T-cell (primary cell): Measurements from ENCODE around the gene HOMER2. TPM values are rescaled to one million over a fixed set of nuclear protein-coding genes. Genes with fewer than 3 reads are reported as not detected.

Experiments
- ATAC-seq, 4 experiments: fragments of 200-7000 bp in 3 of 4; fragments of 150-1000 bp in 1 of 4; cut with Tn5 transposase; replicated peaks in 1 of 4; 1 replicate in 3 of 4; 2 replicates in 1 of 4; pipeline ENCODE4 v1.10.0; 2021; ENCODE audit warnings: moderate library complexity in 3 of 4, mild to moderate bottlenecking in 2 of 4, moderate number of reproducible peaks in 1 of 4
- CTCF ChIA-PET, 2 donors: fragments of 300-600 bp; sonication (Branson Sonifier 250); formaldehyde crosslinking; loops; one replicate each; lab custom pipeline; 2022; ENCODE audit warnings: antibody characterized with exemption in 2 of 2; lab: Charles Lee
- POLR2A ChIA-PET, 2 donors: fragments of 300-600 bp; sonication (Branson Sonifier 250); formaldehyde crosslinking; loops; one replicate each; lab custom pipeline; 2022; ENCODE audit warnings: antibody characterized with exemption in 2 of 2; lab: Charles Lee
- DNase-seq, 35 experiments: peaks; one replicate each; pipeline versions ENCODE4 v3.0.0 to v3.0.0-alpha.2; 2013 to 2023
- H3K27ac ChIP-seq: one replicate; pipeline ENCODE4 v1.5.1; 2013; ENCODE audit warnings: low read length
- H3K27me3 ChIP-seq, 2 experiments: replicated peaks in 1 of 2; 1 replicate in 1 of 2; 2 replicates in 1 of 2; pipeline versions ENCODE4 v1.6.1 to v1.7.0; 2013; ENCODE audit warnings: low read length in 1 of 2, mixed read lengths in 1 of 2; ENCODE audit not compliant: control insufficient read depth in 2 of 2, insufficient read depth in 2 of 2; ENCODE audit errors: extremely low read depth in 1 of 2
- H3K36me3 ChIP-seq, 2 donors: 1 replicate in 1 of 2; 2 replicates in 1 of 2; pipeline versions ENCODE4 v1.6.1 to v1.7.0; 2013; ENCODE audit warnings: low read length in 1 of 2; ENCODE audit not compliant: control insufficient read depth in 2 of 2, insufficient read depth in 1 of 2; ENCODE audit errors: extremely low read depth in 1 of 2
- H3K4me1 ChIP-seq, 2 experiments: 1 replicate in 1 of 2; 2 replicates in 1 of 2; pipeline versions ENCODE4 v1.6.1 to v1.7.0; 2013; ENCODE audit warnings: low read length in 2 of 2, mixed read lengths in 1 of 2; ENCODE audit not compliant: insufficient read depth in 2 of 2, control insufficient read depth in 1 of 2; ENCODE audit errors: extremely low read depth in 1 of 2
- H3K4me3 ChIP-seq, 2 donors: 1 replicate in 1 of 2; 2 replicates in 1 of 2; pipeline versions ENCODE4 v1.5.1 to v1.7.0; 2013; ENCODE audit warnings: mild to moderate bottlenecking in 2 of 2, low read length in 1 of 2, moderate library complexity in 1 of 2; ENCODE audit not compliant: control insufficient read depth in 1 of 2; ENCODE audit errors: extremely low read depth in 1 of 2
- H3K9me3 ChIP-seq: 2 replicates; pipeline ENCODE4 v1.7.0; 2013
- H3K27ac Mint-ChIP-seq, 2 donors: one replicate each; pipeline ENCODE4 v1.8.0; 2020 to 2021; ENCODE audit warnings: mild to moderate bottlenecking in 2 of 2, mixed read lengths in 2 of 2
- H3K27me3 Mint-ChIP-seq, 2 donors: one replicate each; pipeline ENCODE4 v1.8.0; 2021 to 2022; ENCODE audit warnings: mixed read lengths in 2 of 2
- H3K36me3 Mint-ChIP-seq: one replicate; pipeline ENCODE4 v1.8.0; 2021; ENCODE audit warnings: mixed read lengths
- H3K4me1 Mint-ChIP-seq, 3 donors: one replicate each; pipeline ENCODE4 v1.8.0; 2020 to 2022; ENCODE audit warnings: mixed read lengths in 3 of 3, mild to moderate bottlenecking in 1 of 3
- H3K4me3 Mint-ChIP-seq, 3 donors: one replicate each; pipeline ENCODE4 v1.8.0; 2020 to 2022; ENCODE audit warnings: mild to moderate bottlenecking in 3 of 3, mixed read lengths in 3 of 3, moderate library complexity in 3 of 3
- H3K9me3 Mint-ChIP-seq, 3 donors: one replicate each; pipeline ENCODE4 v1.8.0; 2020 to 2022; ENCODE audit warnings: mixed read lengths in 3 of 3
- WGBS: methylation state at CpG from one replicate; pipeline ENCODE4 v1.1.5; 2013; ENCODE audit warnings: missing lambda C conversion rate; ENCODE audit not compliant: insufficient coverage; 5-methylcytosine and 5-hydroxymethylcytosine counted together
- total RNA-seq, 35 experiments: library from RNA in 6 of 35; stranded (reverse) in 6 of 35; fragments of 120-200 nt in 1 of 35; gene quantifications; one replicate each; pipeline versions ENCODE4 v1.2.1 to v1.2.4 and lab custom pipeline; 2013 to 2026

HOMER2 gene
- total RNA-seq, 5 donors from 2014 or later (not counting 1 experiment from before 2014, with no cell fraction given): 2.7 to 9.1 (median 7.3) TPM

DNA sequence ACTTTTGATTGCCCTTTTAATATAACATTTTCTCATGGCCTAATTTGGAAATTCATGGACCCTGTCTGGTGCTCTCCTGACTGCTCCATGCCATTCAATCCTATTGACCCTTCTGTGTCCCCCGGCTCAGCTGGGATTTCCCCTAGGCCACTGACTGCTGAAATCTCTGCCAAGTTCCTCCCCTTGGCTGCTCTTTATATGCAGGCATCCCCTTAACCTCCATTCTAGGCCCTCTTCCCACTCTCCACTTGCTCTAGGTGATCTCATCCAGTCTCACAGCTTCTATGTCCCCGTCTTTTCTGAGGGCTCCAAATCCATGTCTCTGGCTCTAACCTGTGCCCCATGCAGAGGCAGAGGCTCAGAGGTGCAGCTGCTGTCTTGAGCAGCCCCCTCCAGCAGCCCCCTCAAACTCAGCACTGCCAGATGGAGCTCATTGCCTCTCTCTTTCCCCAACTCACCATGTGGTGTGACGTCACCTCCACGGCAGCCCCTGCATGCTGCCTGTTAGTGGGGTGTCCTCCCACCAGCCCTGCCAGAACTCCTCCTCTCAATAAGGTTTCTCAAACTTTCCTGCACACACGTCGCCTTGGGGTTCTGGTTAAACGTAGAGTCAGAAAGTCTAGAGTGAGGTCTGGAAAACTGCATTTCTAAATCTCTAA lies 153.2 kb downstream of the HOMER2 start:
- H3K36me3 Mint-ChIP-seq: no peaks in the 10 kb centered on the region
- ChIA-PET POLR2A (interaction anchor here in 1 of 2 donors (0.7 kb wide), 1 partner anchor 26 kb away, joined by 6 read pairs; no protein-coding TSS in a partner anchor), CTCF (no interaction called here)
- Histone ChIP-seq H3K4me3 (no peak overlapping the region), H3K36me3 (no peaks in the 10 kb centered on the region), H3K27me3 (peaks cover 0 to 40% of the 10 kb centered on the region in 2 experiments), H3K27ac (no peak overlapping the region), H3K4me1 (no peaks in the 10 kb centered on the region), H3K9me3 (no peaks in the 10 kb centered on the region)
- H3K4me1 Mint-ChIP-seq: no peaks in the 10 kb centered on the region
- H3K27me3 Mint-ChIP-seq: peaks cover 25 to 34% of the 10 kb centered on the region in 2 donors
- H3K27ac Mint-ChIP-seq: no peak overlapping the region
- DNase-seq (no peak), ATAC-seq (no peak)
- H3K9me3 Mint-ChIP-seq: peaks cover under 1 to 2% (median 2%) of the 10 kb centered on the region in 3 donors
- 95% methylated on average over 2 of the region's 7 CpGs for WGBS
- no peak overlapping the region for H3K4me3 Mint-ChIP-seq

Other genes starting within 250 kb of the HOMER2 start
- 1 to 10 TPM in 2 of 5 donors, under 1 TPM in 3; 0.23 to 5.8 (median 0.76) TPM for gene AP3B2, start 242.8 kb downstream of the HOMER2 start, total RNA-seq
- not detected for gene FSD2, start 146.7 kb downstream of the HOMER2 start, total RNA-seq
- 10 to 100 TPM; 28.1 to 60.8 (median 34.1) TPM for gene WHAMM, start 143.1 kb downstream of the HOMER2 start, total RNA-seq
- gene RAMAC, start 33.5 kb upstream of the HOMER2 start, total RNA-seq: 10 to 100 TPM; 15.7 to 21.4 (median 17.4) TPM
- gene C15orf40, start 58.9 kb upstream of the HOMER2 start, total RNA-seq: 10 to 100 TPM; 13.8 to 40.5 (median 37.7) TPM
- gene BTBD1, start 114.5 kb upstream of the HOMER2 start, total RNA-seq: 10 to 100 TPM; 34.8 to 38.4 (median 36.2) TPM
- 1 to 10 TPM in 2 of 5 donors, under 1 TPM in 2, not detected in 1; 0.33 to 2.1 (median 0.84) TPM for gene TM6SF1, start 154.9 kb upstream of the HOMER2 start, total RNA-seq